Body of pancreas (tissue), 4 donors: Measurements from ENCODE around the gene PHTF2.

Source experiments
- CTCF ChIP-seq, 7 experiments: fragments of 450-650 bp in 4 of 7; fragments of 200-600 bp in 3 of 7; sonication (generic) in 3 of 7; IDR thresholded peaks; one replicate each; pipeline ENCODE4 v1.5.1; 2016 to 2019; ENCODE audit warnings: antibody characterized with exemption in 7 of 7
- POLR2A ChIP-seq, 3 donors: fragments of 450-650 bp; IDR thresholded peaks; one replicate each; pipeline ENCODE4 v1.6.1; 2016; ENCODE audit warnings: antibody characterized with exemption in 3 of 3, mild to moderate bottlenecking in 2 of 3

GRCh38 chr7:77824636-77825035 is 26.1 kb downstream of the PHTF2 start:
- no peak for TF ChIP-seq CTCF (IDR thresholded peaks at IDR 0.05)
- no peak for TF ChIP-seq POLR2A (IDR thresholded peaks at IDR 0.05)
